Suprapubic skin (tissue), 3 donors: ENCODE results near the gene MSRB3.

Experiments
- CTCF ChIP-seq, 2 donors: fragments of 200-600 bp in 1 of 2; fragments of 450-650 bp in 1 of 2; sonication (generic) in 1 of 2; IDR thresholded peaks; one replicate each; pipeline ENCODE4 v1.5.1; 2016 to 2019; ENCODE audit warnings: antibody characterized with exemption in 2 of 2, mild to moderate bottlenecking in 1 of 2, moderate library complexity in 1 of 2
- EP300 ChIP-seq: sonication (generic); formaldehyde crosslinking; IDR thresholded peaks from one replicate; pipeline ENCODE4 v1.6.1; 2017; ENCODE audit warnings: antibody characterized with exemption

GRCh38 chr12:65339161-65339560 lies 60.7 kb downstream of the MSRB3 start:
- TF ChIP-seq CTCF (IDR thresholded peaks at IDR 0.05) (no peak), EP300 (no peak)
